Osteoblast (primary cell): ENCODE data around the gene IL3RA. TPM values are rescaled to one million over a fixed set of nuclear protein-coding genes. Genes with fewer than 3 reads are reported as not detected.
A peak's percentile ranks its signal among the peaks of the same experiment; 100 is the strongest.

Experiments
- DNase-seq: peaks from one replicate; pipeline ENCODE4 v3.0.0; 2011; ENCODE audit warnings: low spot score, mixed read lengths; ENCODE audit not compliant: insufficient read length; ENCODE audit errors: missing footprints
- H2AFZ ChIP-seq: 2 replicates; pipeline ENCODE4 v1.6.0; 2011; ENCODE audit warnings: mild to moderate bottlenecking, low read length
- H3K27ac ChIP-seq: 2 replicates; pipeline ENCODE4 v1.5.1; 2011; ENCODE audit warnings: mild to moderate bottlenecking, low read depth, low read length, moderate library complexity
- H3K27me3 ChIP-seq: 2 replicates; pipeline ENCODE4 v1.6.0; 2012; ENCODE audit warnings: mild to moderate bottlenecking, control low read depth, inconsistent platforms, low read length, moderate library complexity; ENCODE audit not compliant: insufficient read depth
- H3K36me3 ChIP-seq: 2 replicates; pipeline ENCODE4 v1.5.1; 2011; ENCODE audit warnings: mild to moderate bottlenecking, low read length, control low read depth, moderate library complexity; ENCODE audit not compliant: insufficient read depth
- H3K4me1 ChIP-seq: 2 replicates; pipeline ENCODE4 v1.5.1; 2011; ENCODE audit warnings: mild to moderate bottlenecking, low read length, control low read depth, moderate library complexity; ENCODE audit not compliant: insufficient read depth
- H3K4me2 ChIP-seq: 2 replicates; pipeline ENCODE4 v1.6.0; 2011; ENCODE audit warnings: mild to moderate bottlenecking, low read length; ENCODE audit not compliant: insufficient read depth
- H3K4me3 ChIP-seq: fragments of 200-600 bp; sonication (generic); 3 replicates; pipeline ENCODE4 v1.5.1; 2012; ENCODE audit warnings: mild to moderate bottlenecking, low read length, inconsistent platforms; ENCODE audit not compliant: insufficient read depth
- H3K79me2 ChIP-seq: 2 replicates; pipeline ENCODE4 v1.6.0; 2012; ENCODE audit warnings: mild to moderate bottlenecking, low read length, control low read depth, inconsistent platforms; ENCODE audit not compliant: insufficient read depth
- H3K9me3 ChIP-seq: 2 replicates; pipeline ENCODE4 v1.5.1; 2011; ENCODE audit warnings: low read depth, low read length, control low read depth
- H4K20me1 ChIP-seq: 2 replicates; pipeline ENCODE4 v1.6.0; 2012; ENCODE audit warnings: mild to moderate bottlenecking, low read length, control low read depth; ENCODE audit not compliant: insufficient read depth
- total RNA-seq: library from RNA; depleted of rRNA; stranded (reverse); fragments of >200 nt; gene quantifications from 2 replicates; pipeline ENCODE4 v1.2.3, GENCODE V29; 2012
- TF ChIP-seq, protein P1 (sequence below): IDR thresholded peaks from 2 replicates; pipeline ENCODE4 v1.5.1; 2011; ENCODE audit warnings: mild to moderate bottlenecking, low read depth, low read length, moderate library complexity; ENCODE audit errors: extremely low read depth

Gene IL3RA
- total RNA-seq, 1 donor: 0.72 TPM

DNA sequence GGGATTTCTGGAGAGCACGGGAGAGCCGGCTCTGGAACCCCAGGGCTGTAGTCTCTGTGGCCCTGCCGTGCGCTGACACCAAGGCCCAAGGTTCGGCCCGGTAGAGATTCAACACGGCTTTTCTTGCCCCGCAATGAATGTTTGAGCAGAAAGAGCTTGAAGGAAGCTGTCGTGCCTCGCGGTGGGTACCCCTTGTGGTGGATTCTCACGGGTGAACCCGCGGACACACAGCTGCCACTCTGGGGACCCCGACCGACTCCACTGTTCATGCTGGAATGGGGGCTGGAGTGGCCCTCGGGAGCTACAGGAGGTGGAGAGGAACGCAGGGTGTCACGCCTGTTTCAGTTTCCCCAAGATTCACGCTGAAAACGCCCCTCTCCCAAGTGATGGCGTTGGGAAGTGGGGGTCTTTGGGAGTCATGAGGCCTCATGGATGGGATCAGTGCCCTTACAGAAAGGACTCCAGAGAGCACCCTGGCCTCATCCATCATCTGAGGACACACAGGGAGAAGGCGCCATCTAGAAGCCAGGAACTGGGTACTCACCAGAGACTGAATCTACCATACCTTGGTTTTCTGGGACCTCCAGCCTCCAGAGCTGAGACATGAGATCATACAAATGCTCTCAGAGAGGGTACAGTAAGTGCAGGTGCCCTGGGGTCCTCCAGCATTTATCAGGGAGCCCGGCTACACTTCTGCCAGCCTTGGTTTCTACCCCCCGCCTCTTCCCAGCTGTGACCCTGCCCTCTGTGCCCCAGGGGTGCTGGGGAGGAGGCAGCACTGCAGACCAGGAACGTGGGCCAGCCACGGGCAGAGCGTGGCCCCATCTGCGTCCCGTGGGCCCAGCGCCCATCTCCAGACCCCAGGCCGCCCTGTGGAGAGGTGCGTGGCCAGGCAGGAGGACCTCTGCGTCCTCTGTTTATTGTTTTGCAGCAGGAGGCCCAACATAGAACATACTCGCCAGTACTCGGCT lies 49.0 kb downstream of the IL3RA start:
- Histone ChIP-seq H3K27ac (no peak overlapping the region), H3K4me1 (peaks cover 7% of the 10 kb centered on the region), H4K20me1 (peaks cover 59% of the 10 kb centered on the region), H2AFZ (no peak overlapping the region), H3K27me3 (no peaks in the 10 kb centered on the region), H3K4me3 (no peak overlapping the region), H3K9me3 (no peaks in the 10 kb centered on the region), H3K36me3 (peaks cover 60% of the 10 kb centered on the region), H3K79me2 (peaks cover 41% of the 10 kb centered on the region), H3K4me2 (no peak overlapping the region)
- peak; percentile 51 for DNase-seq
- TF ChIP-seq, protein P1, sequence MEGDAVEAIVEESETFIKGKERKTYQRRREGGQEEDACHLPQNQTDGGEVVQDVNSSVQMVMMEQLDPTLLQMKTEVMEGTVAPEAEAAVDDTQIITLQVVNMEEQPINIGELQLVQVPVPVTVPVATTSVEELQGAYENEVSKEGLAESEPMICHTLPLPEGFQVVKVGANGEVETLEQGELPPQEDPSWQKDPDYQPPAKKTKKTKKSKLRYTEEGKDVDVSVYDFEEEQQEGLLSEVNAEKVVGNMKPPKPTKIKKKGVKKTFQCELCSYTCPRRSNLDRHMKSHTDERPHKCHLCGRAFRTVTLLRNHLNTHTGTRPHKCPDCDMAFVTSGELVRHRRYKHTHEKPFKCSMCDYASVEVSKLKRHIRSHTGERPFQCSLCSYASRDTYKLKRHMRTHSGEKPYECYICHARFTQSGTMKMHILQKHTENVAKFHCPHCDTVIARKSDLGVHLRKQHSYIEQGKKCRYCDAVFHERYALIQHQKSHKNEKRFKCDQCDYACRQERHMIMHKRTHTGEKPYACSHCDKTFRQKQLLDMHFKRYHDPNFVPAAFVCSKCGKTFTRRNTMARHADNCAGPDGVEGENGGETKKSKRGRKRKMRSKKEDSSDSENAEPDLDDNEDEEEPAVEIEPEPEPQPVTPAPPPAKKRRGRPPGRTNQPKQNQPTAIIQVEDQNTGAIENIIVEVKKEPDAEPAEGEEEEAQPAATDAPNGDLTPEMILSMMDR: no peak

DNA sequence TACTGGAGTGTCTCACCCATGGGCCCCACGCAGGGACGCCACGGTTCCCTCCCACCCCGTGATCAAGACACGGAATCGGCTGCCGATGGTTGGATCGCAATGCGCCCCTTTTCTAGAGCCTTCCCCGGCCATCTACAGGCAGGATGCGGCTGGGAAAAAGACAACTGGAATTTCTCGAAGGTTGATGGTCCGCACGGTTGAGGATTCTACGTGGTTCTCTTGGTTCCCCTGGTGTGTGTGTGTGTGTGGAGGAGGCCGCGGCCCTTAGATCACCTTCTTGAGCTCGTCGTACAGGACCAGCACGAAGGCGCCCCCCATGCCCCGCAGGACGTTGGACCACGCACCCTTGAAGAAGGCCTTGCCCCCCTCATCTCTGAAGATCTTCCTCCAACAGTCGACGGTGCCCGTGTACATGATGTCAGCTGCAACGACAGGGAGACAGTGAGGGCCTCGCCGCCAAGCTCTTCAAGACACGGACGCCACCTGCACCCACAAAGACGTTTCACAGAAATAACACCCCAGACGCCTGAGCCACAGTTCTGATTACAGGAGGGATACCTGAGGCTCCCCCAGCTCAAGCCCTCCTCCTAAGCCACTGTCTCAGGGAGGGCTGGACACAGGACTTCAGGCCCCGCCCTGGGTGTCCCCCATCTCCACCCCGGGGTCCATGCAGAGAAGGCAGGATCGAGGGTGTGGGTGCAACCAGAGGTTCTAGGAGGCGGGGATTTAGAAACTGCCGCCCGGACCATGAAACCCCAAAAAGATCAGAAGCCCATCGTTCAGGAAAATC lies 49.9 kb downstream of the IL3RA start:
- Histone ChIP-seq H3K27me3 (no peaks in the 10 kb centered on the region), H3K4me2 (no peak overlapping the region), H3K27ac (no peak overlapping the region), H3K4me1 (peaks cover 15% of the 10 kb centered on the region), H3K79me2 (peaks cover 51% of the 10 kb centered on the region), H3K4me3 (no peak overlapping the region), H2AFZ (no peak overlapping the region), H3K36me3 (peaks cover 66% of the 10 kb centered on the region), H3K9me3 (no peaks in the 10 kb centered on the region), H4K20me1 (peaks cover 69% of the 10 kb centered on the region)
- TF ChIP-seq, protein P1: no peak
- DNase-seq: no peak

DNA sequence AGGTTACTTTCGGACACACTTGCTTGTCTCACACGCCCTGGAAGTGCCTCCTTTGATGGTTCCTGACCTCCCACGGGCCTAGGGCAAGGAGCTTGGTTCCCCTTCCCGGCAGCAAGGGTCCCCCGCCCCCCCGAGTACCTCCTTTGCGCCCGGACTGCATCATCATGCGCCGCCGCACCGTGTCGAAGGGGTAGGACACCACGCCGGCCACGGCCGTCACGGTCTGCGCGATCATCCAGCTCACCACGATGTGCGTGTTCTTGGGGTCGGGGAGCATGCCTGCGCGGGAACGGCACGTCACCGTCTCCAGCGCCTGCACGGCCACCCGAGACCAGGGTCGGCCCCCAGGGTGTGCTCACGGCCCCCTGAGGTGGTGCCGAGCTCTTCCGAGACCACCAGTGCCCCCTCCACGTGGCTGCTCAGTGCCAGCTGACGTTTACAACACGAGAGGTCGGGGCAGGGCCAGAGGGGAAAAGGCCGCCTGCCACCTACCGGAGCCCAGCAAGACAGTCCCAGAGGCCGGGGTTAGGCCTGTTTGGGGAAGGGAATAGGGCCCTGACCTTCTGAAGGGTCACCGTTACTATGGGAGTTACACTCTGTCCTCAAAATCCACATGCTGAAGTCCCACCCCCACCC lies 50.7 kb downstream of the IL3RA start:
- no peak overlapping the region for H3K4me2 ChIP-seq
- peak; percentile 43 for DNase-seq
- H3K79me2 ChIP-seq: peaks cover 54% of the 10 kb centered on the region
- H3K9me3 ChIP-seq: no peaks in the 10 kb centered on the region
- H3K27ac ChIP-seq: no peak overlapping the region
- H3K4me3 ChIP-seq: no peak overlapping the region
- H3K4me1 ChIP-seq: peaks cover 15% of the 10 kb centered on the region
- no peaks in the 10 kb centered on the region for H3K27me3 ChIP-seq
- TF ChIP-seq, protein P1: no peak
- peaks cover 66% of the 10 kb centered on the region for H3K36me3 ChIP-seq
- H4K20me1 ChIP-seq: peaks cover 71% of the 10 kb centered on the region
- no peak overlapping the region for H2AFZ ChIP-seq
